Uterus (tissue), 4 donors: ENCODE data around the gene SLC25A53. TPM values are rescaled to one million over a fixed set of nuclear protein-coding genes. Genes with fewer than 3 reads are reported as not detected.
"Not testable (repeated sequence)": the region's sequence is repeated elsewhere in the genome, so short reads cannot be mapped to it uniquely, and the experiment has no call there.

ENCODE experiments used
- DNase-seq, 2 donors: peaks; one replicate each; pipeline ENCODE4 v3.0.0-alpha.2; 2019 to 2020
- H3K27ac ChIP-seq, 2 donors: fragments of 200-600 bp; sonication (generic); 1 replicate in 1 of 2; 2 replicates in 1 of 2; pipeline ENCODE4 v1.5.1; 2016 to 2018
- H3K27me3 ChIP-seq, 2 donors: fragments of 200-600 bp; sonication (generic); one replicate each; pipeline ENCODE4 v1.5.1; 2018 to 2019; ENCODE audit warnings: control low read depth in 1 of 2
- H3K36me3 ChIP-seq, 2 donors: fragments of 200-600 bp; sonication (generic); one replicate each; pipeline ENCODE4 v1.5.1; 2019; ENCODE audit warnings: control low read depth in 1 of 2
- H3K4me1 ChIP-seq, 2 donors: fragments of 200-600 bp; sonication (generic); one replicate each; pipeline ENCODE4 v1.5.1; 2018 to 2019; ENCODE audit warnings: control low read depth in 1 of 2
- H3K4me3 ChIP-seq, 2 donors: fragments of 200-600 bp; sonication (generic); 1 replicate in 1 of 2; 2 replicates in 1 of 2; pipeline ENCODE4 v1.5.1; 2018 to 2019; ENCODE audit warnings: mild to moderate bottlenecking in 1 of 2
- H3K9me3 ChIP-seq, 2 donors: fragments of 200-600 bp; sonication (generic); one replicate each; pipeline ENCODE4 v1.5.1; 2019; ENCODE audit warnings: control low read depth in 1 of 2
- POLR2A ChIP-seq, 2 donors: fragments of 450-650 bp; IDR thresholded peaks; one replicate each; pipeline ENCODE4 v1.6.1; 2016; ENCODE audit warnings: antibody characterized with exemption in 2 of 2, mild to moderate bottlenecking in 1 of 2, moderate library complexity in 1 of 2
- intact Hi-C: fragments of 100-400 bp; cut with DNase I; formaldehyde crosslinking; loops from one replicate; pipeline ENCODE4 v1.15.1; 2023; ENCODE audit warnings: low total_unique reads
- total RNA-seq, 4 donors: library from RNA; depleted of rRNA in 3 of 4; stranded (reverse); fragments of >200 nt in 3 of 4; gene quantifications; one replicate each; pipeline versions ENCODE4 v1.1.0 to v1.2.4, GENCODE V29; 2014 to 2023
- TF ChIP-seq, protein P1 (sequence below), 4 experiments: fragments of 200-600 bp in 2 of 4; fragments of 450-650 bp in 2 of 4; sonication (generic) in 2 of 4; IDR thresholded peaks; one replicate each; pipeline ENCODE4 v1.5.1; 2016 to 2019; ENCODE audit warnings: antibody characterized with exemption in 4 of 4, mild to moderate bottlenecking in 2 of 4, moderate library complexity in 1 of 4
- donor health status: DM: yes; HTN: yes; CAD: no.

Gene SLC25A53
- total RNA-seq, 4 donors from 2014 or later: 10.2 to 22.4 (median 19.2) TPM; not detected in 1

- no peak overlapping the region for H3K4me3 ChIP-seq
- intact Hi-C loops: no loop called here
Measured at GRCh38 chrX:104085477-104085876, 71.3 kb downstream of the SLC25A53 start.

DNA sequence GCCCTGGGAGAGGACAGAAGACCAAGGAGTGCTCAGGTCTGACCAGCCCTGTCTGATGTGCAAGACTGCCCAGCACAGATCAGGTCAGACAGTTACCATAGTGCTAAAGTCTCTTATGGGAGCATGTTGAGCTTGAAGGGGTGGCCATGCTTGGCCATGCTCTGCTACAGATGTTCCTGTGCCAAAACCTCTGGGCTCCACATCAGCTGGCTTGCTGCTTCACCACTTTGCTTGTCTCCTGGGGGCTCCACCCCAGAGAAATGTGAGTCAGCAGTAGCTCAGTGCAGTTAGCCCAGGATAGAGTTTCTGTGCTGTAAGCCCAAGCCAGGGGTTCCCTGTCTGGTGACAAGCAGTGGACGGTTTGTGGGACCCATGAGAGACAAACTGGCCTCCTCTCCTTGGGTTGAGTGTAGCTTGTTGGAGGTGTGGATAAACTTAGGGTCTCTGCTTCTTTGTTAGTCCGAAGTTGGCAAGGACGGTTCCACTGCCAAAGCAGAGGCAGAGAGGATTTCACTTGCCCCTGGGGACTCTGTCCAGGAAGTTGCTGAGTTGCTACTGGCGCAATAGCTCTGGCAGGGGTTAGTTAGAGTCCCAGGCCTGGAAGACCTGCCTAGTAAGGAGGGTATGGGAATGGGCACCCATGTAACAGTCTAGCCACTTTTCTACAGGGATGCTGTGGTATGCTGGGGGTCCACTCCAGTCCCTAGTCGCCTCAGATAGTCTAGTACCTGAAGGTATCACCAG, 72.1 kb downstream of the SLC25A53 start:
- Histone ChIP-seq H3K27me3 (no peaks in the 10 kb centered on the region), H3K4me3 (no peak overlapping the region), H3K36me3 (no peaks in the 10 kb centered on the region), H3K9me3 (no peaks in the 10 kb centered on the region), H3K4me1 (no peaks in the 10 kb centered on the region), H3K27ac (no peak overlapping the region)
- no peak for DNase-seq
- intact Hi-C loops: no loop called here
- TF ChIP-seq, protein P1, sequence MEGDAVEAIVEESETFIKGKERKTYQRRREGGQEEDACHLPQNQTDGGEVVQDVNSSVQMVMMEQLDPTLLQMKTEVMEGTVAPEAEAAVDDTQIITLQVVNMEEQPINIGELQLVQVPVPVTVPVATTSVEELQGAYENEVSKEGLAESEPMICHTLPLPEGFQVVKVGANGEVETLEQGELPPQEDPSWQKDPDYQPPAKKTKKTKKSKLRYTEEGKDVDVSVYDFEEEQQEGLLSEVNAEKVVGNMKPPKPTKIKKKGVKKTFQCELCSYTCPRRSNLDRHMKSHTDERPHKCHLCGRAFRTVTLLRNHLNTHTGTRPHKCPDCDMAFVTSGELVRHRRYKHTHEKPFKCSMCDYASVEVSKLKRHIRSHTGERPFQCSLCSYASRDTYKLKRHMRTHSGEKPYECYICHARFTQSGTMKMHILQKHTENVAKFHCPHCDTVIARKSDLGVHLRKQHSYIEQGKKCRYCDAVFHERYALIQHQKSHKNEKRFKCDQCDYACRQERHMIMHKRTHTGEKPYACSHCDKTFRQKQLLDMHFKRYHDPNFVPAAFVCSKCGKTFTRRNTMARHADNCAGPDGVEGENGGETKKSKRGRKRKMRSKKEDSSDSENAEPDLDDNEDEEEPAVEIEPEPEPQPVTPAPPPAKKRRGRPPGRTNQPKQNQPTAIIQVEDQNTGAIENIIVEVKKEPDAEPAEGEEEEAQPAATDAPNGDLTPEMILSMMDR (IDR thresholded peaks at IDR 0.05): no peak
- TF ChIP-seq POLR2A (IDR thresholded peaks at IDR 0.05): no peak

More at GRCh38 chrX:104085477-104085876, 71.3 kb downstream of the SLC25A53 start:
- H3K9me3 ChIP-seq: no peaks in the 10 kb centered on the region
- no peaks in the 10 kb centered on the region for H3K36me3 ChIP-seq
- H3K4me1 ChIP-seq: no peaks in the 10 kb centered on the region
- TF ChIP-seq, protein P1 (IDR thresholded peaks at IDR 0.05): no peak
- TF ChIP-seq POLR2A (IDR thresholded peaks at IDR 0.05): no peak
- no peak overlapping the region for H3K27ac ChIP-seq
- peaks cover 0 to under 1% of the 10 kb centered on the region in 2 donors for H3K27me3 ChIP-seq
- DNase-seq: no peak

GRCh38 chrX:104084063-104084462, 72.7 kb downstream of the SLC25A53 start:
- H3K4me3 ChIP-seq: no peak overlapping the region
- H3K4me1 ChIP-seq: no peaks in the 10 kb centered on the region
- no peaks in the 10 kb centered on the region for H3K27me3 ChIP-seq
- DNase-seq: no peak
- intact Hi-C loops: no loop called here
- no peaks in the 10 kb centered on the region for H3K36me3 ChIP-seq
- H3K27ac ChIP-seq: no peak overlapping the region
- TF ChIP-seq, protein P1 (IDR thresholded peaks at IDR 0.05): no peak
- H3K9me3 ChIP-seq: no peaks in the 10 kb centered on the region

- H3K4me1 ChIP-seq, intact Hi-C loops, DNase-seq, H3K36me3 ChIP-seq, H3K27me3 ChIP-seq, H3K27ac ChIP-seq, H3K4me3 ChIP-seq, H3K9me3 ChIP-seq: not testable (repeated sequence)
Measured at GRCh38 chrX:104077854-104078253, 79.0 kb downstream of the SLC25A53 start.

DNA sequence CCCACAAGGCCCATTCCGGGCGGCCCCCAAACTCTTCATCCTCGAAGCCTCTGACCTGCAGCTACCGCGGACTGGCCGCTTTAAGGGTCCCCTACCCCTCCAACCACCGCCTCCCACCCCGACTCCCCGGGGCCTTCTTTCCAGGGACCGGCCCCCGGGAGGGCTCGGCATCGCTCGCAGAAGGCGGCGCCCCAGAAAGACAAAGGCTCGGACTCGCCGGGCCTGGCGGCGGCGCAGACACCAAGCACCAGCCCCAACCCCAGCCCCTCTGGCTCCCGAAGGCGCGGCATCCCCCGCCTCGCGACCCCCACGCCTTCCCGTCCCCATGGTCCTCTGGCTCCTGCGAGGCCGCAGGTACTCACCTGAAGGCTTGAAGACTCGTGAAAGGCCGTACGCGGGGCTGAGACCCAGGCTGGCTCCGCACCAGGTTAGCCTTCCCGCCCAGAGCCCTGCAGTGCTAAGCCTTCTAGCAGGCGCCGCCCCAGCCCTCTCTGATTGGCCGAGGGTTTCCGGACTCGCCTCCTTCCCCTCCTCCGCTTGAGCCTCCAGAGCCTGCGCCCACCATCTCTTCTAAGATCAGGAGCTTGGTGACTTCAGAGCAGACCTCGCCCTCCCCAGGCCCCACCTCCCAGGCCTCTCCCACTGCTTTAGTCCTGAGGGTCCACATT, 80.9 kb downstream of the SLC25A53 start, which contains the start of gene TMSB15C:
Gene TMSB15C (minus strand): TSS at position 459 of the 668 bp plus-strand sequence.
- DNase-seq, intact Hi-C loops, H3K36me3 ChIP-seq, H3K4me1 ChIP-seq, H3K27ac ChIP-seq, H3K27me3 ChIP-seq, H3K9me3 ChIP-seq, H3K4me3 ChIP-seq: not testable (repeated sequence)

DNA sequence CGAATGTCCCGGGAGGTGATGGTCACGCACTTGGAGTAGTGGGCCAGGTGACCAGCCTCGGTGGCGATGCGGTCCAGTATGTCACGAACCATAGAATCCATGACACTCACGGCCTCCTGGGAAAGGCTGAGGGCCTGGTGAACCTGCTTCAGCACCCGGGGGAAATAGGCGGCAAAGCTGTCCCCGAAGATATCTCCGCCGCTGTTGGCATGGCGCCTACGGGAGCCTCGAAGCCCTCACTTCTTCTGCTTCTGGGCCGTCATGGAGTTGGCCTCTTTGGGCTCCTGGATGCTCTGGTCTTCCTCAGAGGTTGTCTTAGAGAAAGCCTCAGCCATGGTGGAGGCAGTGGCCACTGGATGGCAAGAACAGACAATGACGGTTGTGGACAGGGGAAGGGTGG, 94.2 kb downstream of the SLC25A53 start:
- H3K4me1 ChIP-seq, H3K27ac ChIP-seq, H3K27me3 ChIP-seq, intact Hi-C loops, DNase-seq, H3K4me3 ChIP-seq, H3K36me3 ChIP-seq, H3K9me3 ChIP-seq: not testable (repeated sequence)

- H3K4me3 ChIP-seq, H3K4me1 ChIP-seq, H3K36me3 ChIP-seq, H3K27me3 ChIP-seq, DNase-seq, H3K27ac ChIP-seq, H3K9me3 ChIP-seq, intact Hi-C loops: not testable (repeated sequence)
Measured at GRCh38 chrX:104054956-104055355, 101.9 kb downstream of the SLC25A53 start.
